HG02973 (cell line): ENCODE results near the gene PDCD2L.
"Not testable (repeated sequence)": the region's sequence is repeated elsewhere in the genome, so short reads cannot be mapped to it uniquely, and the experiment has no call there.

Experiments used
- ATAC-seq: cut with Tn5 transposase; IDR thresholded peaks from one replicate; pipeline ENCODE4 v1.9.1; 2021; ENCODE audit warnings: moderate library complexity; ENCODE audit not compliant: unreplicated experiment

The PDCD2L gene

GRCh38 chr19:34373601-34374288, 30.5 kb upstream of the PDCD2L start:
- ATAC-seq: no peak

- ATAC-seq: no peak
These were observed 28.6 kb upstream of the PDCD2L start for GRCh38 chr19:34375598-34375997.

GRCh38 chr19:34380639-34381241, 23.5 kb upstream of the PDCD2L start:
- no peak for ATAC-seq

GRCh38 chr19:34381399-34382251, 22.6 kb upstream of the PDCD2L start:
- ATAC-seq: no peak

GRCh38 chr19:34382471-34382870, 21.7 kb upstream of the PDCD2L start:
- ATAC-seq: no peak

- no peak for ATAC-seq
These were observed 20.6 kb upstream of the PDCD2L start for GRCh38 chr19:34383599-34383998.

GRCh38 chr19:34386645-34387445, 17.4 kb upstream of the PDCD2L start:
- ATAC-seq: no peak

GRCh38 chr19:34387446-34387810, 16.8 kb upstream of the PDCD2L start:
- ATAC-seq: no peak

- ATAC-seq: not testable (repeated sequence)
These were observed 15.5 kb upstream of the PDCD2L start for GRCh38 chr19:34388745-34389144.

- no peak for ATAC-seq
These were observed 12.4 kb upstream of the PDCD2L start for GRCh38 chr19:34391813-34392212.

- no peak for ATAC-seq
These were observed 11.2 kb upstream of the PDCD2L start for GRCh38 chr19:34393031-34393430.

- ATAC-seq: no peak
These were observed 10.6 kb upstream of the PDCD2L start for GRCh38 chr19:34393629-34394028.

GRCh38 chr19:34397853-34398252, 6.3 kb upstream of the PDCD2L start:
- ATAC-seq: no peak

- ATAC-seq: no peak
These were observed 4.3 kb upstream of the PDCD2L start for GRCh38 chr19:34399886-34400285.

GRCh38 chr19:34400844-34401243, 3.4 kb upstream of the PDCD2L start:
- not testable (repeated sequence) for ATAC-seq

GRCh38 chr19:34402074-34402600, 2.1 kb upstream of the PDCD2L start:
- ATAC-seq: no peak

GRCh38 chr19:34403784-34404108, 453 bp upstream of the PDCD2L start:
- peak; percentile 3 for ATAC-seq

- no peak for ATAC-seq
These were observed 1.9 kb downstream of the PDCD2L start for GRCh38 chr19:34405892-34406660.

GRCh38 chr19:34408411-34408810, 4.2 kb downstream of the PDCD2L start:
- ATAC-seq: no peak
